Hematopoietic multipotent progenitor cell treated with erythropoietin and hydrocortisone succinate and interleukin-3 and kit ligand, for 8 days (in vitro differentiated cells): ENCODE data around the gene SLC35A1.

ENCODE experiments used
- DNase-seq: peaks from one replicate; pipeline ENCODE4 v3.0.0-alpha.2; 2015

SLC35A1 gene

GRCh38 chr6:87534377-87535047, 61.7 kb downstream of the SLC35A1 start:
- DNase-seq = no peak

GRCh38 chr6:87538510-87539260, 65.9 kb downstream of the SLC35A1 start:
- no peak for DNase-seq

DNA sequence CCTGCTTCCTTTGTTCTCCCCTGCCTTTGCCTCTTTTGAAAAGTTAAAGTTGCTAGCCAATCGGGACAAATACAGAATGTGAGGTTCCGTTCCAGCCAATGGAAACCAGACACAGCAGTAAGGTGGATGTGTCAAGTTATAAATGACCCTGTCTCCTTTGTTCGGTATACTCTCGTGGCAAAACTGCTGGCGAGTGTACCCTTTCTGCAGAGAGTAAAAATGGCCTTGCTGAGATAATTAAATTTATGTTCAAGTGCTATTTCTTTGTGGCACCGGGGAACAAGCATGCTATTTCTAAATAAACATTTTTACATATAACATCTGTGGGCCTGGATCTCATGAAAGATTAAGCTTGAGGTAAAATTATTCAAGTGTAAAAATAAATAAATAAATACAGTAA, 66.8 kb downstream of the SLC35A1 start:
- no peak for DNase-seq

GRCh38 chr6:87540539-87540938, 67.8 kb downstream of the SLC35A1 start:
- no peak for DNase-seq

GRCh38 chr6:87541041-87541440, 68.3 kb downstream of the SLC35A1 start:
- no peak for DNase-seq

DNA sequence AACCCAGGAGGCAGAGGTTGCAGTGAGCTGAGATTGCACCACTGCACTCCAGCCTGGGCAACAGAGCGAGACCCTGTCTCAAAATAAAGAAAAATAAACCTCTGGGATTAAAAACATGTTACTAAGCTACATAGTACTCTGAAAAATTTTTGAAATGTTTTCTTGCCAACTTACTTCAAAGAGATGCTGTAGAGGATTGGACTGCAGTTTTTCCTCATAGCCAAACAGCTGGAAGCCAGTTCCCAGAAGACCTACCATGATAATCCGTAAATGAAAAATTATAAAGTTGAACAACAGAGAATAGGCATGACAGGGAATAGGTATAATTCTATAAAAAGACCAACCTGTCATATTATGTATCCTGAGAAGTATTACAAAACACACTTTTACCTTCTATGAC, 69.0 kb downstream of the SLC35A1 start:
- no peak for DNase-seq

DNA sequence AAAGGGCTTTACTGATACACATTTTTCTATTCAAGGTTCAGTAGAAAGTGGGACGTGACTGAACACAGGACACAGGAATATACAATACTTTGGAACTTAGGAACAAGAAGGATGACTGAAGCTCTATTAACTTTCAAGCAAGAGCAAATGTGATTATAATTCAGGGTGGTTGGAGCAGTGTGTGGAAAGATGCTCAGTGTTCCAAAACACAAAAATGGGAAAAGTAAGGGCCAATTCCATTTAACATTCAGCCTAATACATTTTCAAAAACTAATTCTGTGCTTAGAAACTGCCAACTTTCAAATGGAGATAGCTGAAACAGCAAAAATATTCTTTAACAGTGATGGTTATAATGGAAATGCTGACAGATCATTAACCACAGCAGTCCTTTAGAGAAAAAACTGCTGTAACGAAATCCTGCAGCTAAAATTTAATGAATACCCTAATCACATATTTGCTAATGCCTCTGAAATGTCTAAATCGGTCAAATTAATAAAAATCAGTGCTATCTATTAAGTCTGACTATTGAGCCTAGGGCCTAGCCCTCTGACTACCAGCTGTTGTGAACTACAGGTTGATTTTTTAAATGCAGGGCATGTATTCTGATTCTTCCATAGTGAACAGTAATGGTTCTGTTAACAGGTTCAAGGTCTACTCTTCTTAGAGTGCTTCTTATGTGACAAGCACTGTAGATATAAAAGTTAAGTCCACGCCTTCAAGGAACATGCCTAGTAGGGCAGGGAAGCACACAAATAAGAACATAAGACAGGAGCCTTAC, 71.1 kb downstream of the SLC35A1 start:
- DNase-seq = no peak

DNA sequence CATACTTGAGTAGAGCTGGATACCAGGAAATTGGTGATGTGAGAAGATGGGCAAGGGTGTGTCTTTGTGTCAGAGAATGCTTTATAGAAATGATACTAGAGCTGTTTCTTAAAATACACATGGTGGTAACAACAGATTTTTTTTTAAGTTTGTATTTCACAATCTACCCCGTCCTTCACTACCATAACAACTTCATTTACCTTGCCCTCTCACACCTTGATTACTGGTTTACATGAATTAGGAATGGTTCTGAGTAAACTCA, 71.6 kb downstream of the SLC35A1 start:
- no peak for DNase-seq

DNA sequence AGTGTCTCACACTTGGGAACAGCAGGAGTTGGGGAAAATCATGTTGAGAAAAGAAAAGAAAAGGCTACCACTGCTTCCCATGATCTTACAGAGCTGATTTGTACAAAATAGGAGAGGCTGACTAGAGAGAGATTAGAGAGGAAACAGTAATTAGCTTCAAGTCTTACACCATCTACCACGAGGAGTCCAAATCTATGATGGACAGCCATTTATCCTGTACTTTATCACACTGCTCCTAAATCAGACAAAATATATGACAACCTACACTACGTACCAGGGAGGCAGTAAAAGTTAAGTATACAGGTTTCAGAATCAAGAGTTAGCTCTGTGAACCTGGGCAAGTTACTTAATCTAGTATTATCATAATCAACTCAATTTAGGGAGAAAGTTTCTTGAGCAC, 79.0 kb downstream of the SLC35A1 start:
- no peak for DNase-seq

DNA sequence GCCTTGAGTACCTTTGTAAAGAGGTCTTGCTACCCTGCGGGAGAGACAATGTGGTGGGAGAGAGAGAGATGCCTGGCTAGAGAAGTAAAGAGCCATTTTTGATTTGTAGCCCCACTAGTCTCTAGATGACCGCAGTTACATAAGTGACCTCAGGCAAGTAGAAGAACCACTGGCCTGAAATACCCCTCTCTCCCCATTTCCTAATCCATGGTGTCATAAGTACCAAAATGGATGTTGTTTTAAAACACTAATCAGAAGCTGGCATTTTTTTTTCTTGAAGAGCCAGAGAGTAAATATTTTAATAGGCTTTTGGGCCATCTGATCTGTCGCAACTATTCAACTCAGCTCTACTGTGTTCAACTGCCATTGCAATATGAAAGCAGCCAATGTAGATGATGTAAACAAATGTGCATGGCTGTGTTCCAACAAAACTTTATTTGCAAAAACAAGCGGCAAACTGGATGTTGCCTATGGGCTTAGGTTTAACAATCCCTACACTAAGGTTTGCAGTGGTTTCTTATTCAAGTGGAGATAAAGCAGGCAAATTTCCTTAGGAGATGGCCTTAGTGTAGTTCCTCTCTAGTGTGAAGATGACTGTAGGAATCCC, 80.5 kb downstream of the SLC35A1 start:
- DNase-seq = no peak

GRCh38 chr6:87555506-87555905, 82.7 kb downstream of the SLC35A1 start:
- DNase-seq = no peak

- no peak for DNase-seq
Observed at GRCh38 chr6:87558446-87558845, 85.7 kb downstream of the SLC35A1 start.

DNA sequence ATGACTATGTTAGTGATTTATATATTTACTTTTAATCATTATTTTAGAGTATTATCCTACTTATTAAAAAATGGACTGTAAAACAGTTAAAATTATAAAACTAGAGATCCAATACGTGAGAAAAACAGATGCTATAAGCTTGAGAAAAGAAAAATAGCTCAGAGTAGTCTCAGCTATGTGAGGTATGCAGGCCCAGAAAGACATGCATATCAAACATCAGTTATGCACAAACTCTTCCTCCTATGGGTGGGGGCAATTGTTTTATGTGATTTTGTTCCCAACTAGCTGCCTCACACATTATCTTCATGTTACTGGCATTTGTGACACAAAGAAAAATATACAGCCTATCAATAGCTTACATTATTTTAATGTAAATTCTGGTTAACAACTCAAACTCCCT, 88.2 kb downstream of the SLC35A1 start:
- DNase-seq = no peak
